MCF 10A (cell line): ENCODE results near the gene IFNK. TPM values are rescaled to one million over a fixed set of nuclear protein-coding genes. Genes with fewer than 3 reads are reported as not detected.
A peak's percentile ranks its signal among the peaks of the same experiment; 100 is the strongest.

Experiments
- BruUV-seq: library from RNA; stranded (reverse); fragments of 400-500 nt; replicated peaks from 2 replicates; lab custom pipeline; 2021; lab: Mats Ljungman, UMichigan
- CTCF ChIA-PET: fragments of 300-600 bp; sonication (Branson Sonifier 250); formaldehyde crosslinking; extraction: SDS; loops from one replicate; lab custom pipeline; 2021; ENCODE audit warnings: antibody characterized with exemption, inconsistent platforms; lab: Yijun Ruan, JAX
- POLR2A ChIA-PET: fragments of 300-600, 350-650 bp; sonication (Branson Sonifier 250); formaldehyde crosslinking; extraction: SDS; loops from one replicate; lab custom pipeline; 2020; ENCODE audit warnings: antibody characterized with exemption, inconsistent platforms; lab: Yijun Ruan, JAX
- DNase-seq: peaks from one replicate; pipeline ENCODE4 v3.0.0-alpha.2; 2018; ENCODE audit not compliant: unreplicated experiment
- H3K27ac Mint-ChIP-seq: one replicate; pipeline ENCODE4 v1.8.0; 2022; ENCODE audit warnings: mild to moderate bottlenecking, low read depth, mixed read lengths; ENCODE audit not compliant: unreplicated experiment
- H3K27me3 Mint-ChIP-seq: one replicate; pipeline ENCODE4 v1.8.0; 2022; ENCODE audit warnings: mixed read lengths; ENCODE audit not compliant: insufficient read depth, unreplicated experiment
- H3K36me3 Mint-ChIP-seq: one replicate; pipeline ENCODE4 v1.8.0; 2022; ENCODE audit warnings: mild to moderate bottlenecking, moderate library complexity, mixed read lengths; ENCODE audit not compliant: insufficient read depth, unreplicated experiment
- H3K4me1 Mint-ChIP-seq: one replicate; pipeline ENCODE4 v1.8.0; 2022; ENCODE audit warnings: mixed read lengths; ENCODE audit not compliant: insufficient read depth, unreplicated experiment
- H3K4me3 Mint-ChIP-seq: one replicate; pipeline ENCODE4 v1.8.0; 2022; ENCODE audit warnings: mild to moderate bottlenecking, moderate library complexity, mixed read lengths; ENCODE audit not compliant: unreplicated experiment
- H3K9me3 Mint-ChIP-seq: one replicate; pipeline ENCODE4 v1.8.0; 2022; ENCODE audit warnings: mixed read lengths; ENCODE audit not compliant: unreplicated experiment
- intact Hi-C: fragments of 100-400 bp; cut with micrococcal nuclease; formaldehyde crosslinking; loops from 2 replicates; pipeline ENCODE4 v1.14.1; 2022
- total RNA-seq: library from RNA; stranded (reverse); gene quantifications from 2 replicates; pipeline ENCODE4 v1.2.3, GENCODE V29; 2022
- TF ChIP-seq, protein P1 (sequence below): fragments of 200-600 bp; IDR thresholded peaks from one replicate; pipeline ENCODE4 v1.8.0; 2022; ENCODE audit warnings: antibody characterized with exemption, mild to moderate bottlenecking; ENCODE audit not compliant: unreplicated experiment

IFNK gene
- total RNA-seq, 1 experiment from 2014 or later, result not detected

DNA sequence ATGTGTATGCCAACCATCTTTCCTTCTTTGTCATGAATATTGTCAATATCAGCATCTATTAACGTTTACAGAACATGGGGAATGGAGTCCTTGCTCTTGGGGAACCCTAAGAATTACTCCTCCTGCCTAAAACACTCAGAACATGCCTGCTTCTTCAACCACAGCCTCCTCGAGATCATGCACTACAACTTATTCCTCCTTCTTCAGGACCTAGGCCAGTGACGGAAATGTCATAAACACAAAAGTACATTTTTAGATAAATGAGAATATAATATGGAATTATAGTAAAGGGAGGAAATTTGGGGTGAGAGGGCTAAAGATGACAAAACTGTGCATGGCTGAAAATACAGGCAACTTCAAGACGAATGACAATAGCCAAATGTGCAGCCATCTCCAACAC lies 3.1 kb upstream of the IFNK start:
- H3K27me3 Mint-ChIP-seq, result no peaks in the 10 kb centered on the region
- no peak for DNase-seq
- no peak overlapping the region for H3K4me3 Mint-ChIP-seq
- intact Hi-C loops, result loop anchor here (10.0 kb wide), 1 partner anchor 486 kb away; no protein-coding TSS in a partner anchor
- CTCF ChIA-PET, result no interaction called here
- peaks cover 45% of the 10 kb centered on the region for H3K4me1 Mint-ChIP-seq
- no peak overlapping the region for H3K27ac Mint-ChIP-seq
- POLR2A ChIA-PET, result interaction anchor here (1.2 to 2.0 kb wide), 3 partner anchors 10 to 92 kb away, joined by 3 to 10 read pairs (median 3); no protein-coding TSS in a partner anchor
- H3K36me3 Mint-ChIP-seq, result peaks cover 6% of the 10 kb centered on the region
- H3K9me3 Mint-ChIP-seq, result no peaks in the 10 kb centered on the region
- no TSS peak for BruUV-seq
- TF ChIP-seq, protein P1, sequence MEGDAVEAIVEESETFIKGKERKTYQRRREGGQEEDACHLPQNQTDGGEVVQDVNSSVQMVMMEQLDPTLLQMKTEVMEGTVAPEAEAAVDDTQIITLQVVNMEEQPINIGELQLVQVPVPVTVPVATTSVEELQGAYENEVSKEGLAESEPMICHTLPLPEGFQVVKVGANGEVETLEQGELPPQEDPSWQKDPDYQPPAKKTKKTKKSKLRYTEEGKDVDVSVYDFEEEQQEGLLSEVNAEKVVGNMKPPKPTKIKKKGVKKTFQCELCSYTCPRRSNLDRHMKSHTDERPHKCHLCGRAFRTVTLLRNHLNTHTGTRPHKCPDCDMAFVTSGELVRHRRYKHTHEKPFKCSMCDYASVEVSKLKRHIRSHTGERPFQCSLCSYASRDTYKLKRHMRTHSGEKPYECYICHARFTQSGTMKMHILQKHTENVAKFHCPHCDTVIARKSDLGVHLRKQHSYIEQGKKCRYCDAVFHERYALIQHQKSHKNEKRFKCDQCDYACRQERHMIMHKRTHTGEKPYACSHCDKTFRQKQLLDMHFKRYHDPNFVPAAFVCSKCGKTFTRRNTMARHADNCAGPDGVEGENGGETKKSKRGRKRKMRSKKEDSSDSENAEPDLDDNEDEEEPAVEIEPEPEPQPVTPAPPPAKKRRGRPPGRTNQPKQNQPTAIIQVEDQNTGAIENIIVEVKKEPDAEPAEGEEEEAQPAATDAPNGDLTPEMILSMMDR, result no peak

DNA sequence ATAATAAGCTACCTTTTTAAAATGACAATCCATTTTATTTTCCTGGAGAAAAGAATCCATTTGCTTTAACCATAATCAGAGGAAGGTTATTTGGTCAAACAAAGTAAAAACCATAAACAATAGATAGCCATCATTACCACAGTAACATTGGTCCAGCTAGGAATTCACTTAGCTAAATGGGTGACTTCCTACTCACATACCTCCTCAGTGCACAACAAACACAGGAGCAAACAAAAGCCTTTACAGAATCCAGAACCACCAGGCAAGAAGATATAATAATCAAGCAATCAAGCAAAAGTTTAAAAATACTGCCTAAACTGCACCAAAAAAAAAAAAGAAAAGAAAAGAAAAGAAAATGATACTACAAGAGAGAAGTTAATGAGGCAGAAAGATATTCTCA lies 949 bp upstream of the IFNK start:
- peaks cover 3% of the 10 kb centered on the region for H3K36me3 Mint-ChIP-seq
- no peaks in the 10 kb centered on the region for H3K9me3 Mint-ChIP-seq
- POLR2A ChIA-PET, result interaction anchor here (0.7 kb wide), 1 partner anchor 118 kb away, joined by 3 read pairs; no protein-coding TSS in a partner anchor
- CTCF ChIA-PET, result interaction anchor here (0.7 kb wide), 1 partner anchor 15 kb away, joined by 4 read pairs; no protein-coding TSS in a partner anchor
- intact Hi-C loops, result loop anchor here (10.0 kb wide), 1 partner anchor 488 kb away; no protein-coding TSS in a partner anchor
- H3K27ac Mint-ChIP-seq, result no peak overlapping the region
- peaks cover 45% of the 10 kb centered on the region for H3K4me1 Mint-ChIP-seq
- no TSS peak for BruUV-seq
- no peak for DNase-seq
- TF ChIP-seq, protein P1, result no peak
- H3K4me3 Mint-ChIP-seq, result no peak overlapping the region
- H3K27me3 Mint-ChIP-seq, result no peaks in the 10 kb centered on the region

DNA sequence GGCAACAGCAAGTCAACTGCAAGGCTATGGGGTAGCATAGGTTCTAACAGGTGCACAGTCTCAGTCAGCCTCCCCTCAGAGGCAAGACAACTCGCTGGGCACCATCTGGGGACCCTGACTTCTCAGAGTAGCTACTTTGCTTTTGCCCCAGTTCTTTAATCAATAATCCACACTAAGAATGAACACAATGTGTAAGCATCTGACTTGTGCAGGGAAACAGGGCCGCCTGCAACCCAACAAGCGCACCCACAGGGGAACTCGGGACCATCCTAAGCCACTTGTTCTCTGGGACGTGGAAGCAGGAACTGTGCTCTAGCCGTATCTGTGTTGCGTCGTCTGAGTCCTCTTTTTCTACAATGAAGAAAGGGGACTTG lies 3.6 kb downstream of the IFNK start:
- ChIA-PET POLR2A (interaction anchor here (1.0 to 4.2 kb wide), 14 partner anchors 8 to 222 kb away, joined by 3 to 16 read pairs (median 4); no protein-coding TSS in a partner anchor), CTCF (interaction anchor here (0.8 to 2.5 kb wide), 6 partner anchors 11 to 195 kb away, joined by 3 to 14 read pairs (median 4); no protein-coding TSS in a partner anchor)
- no TSS peak for BruUV-seq
- Mint-ChIP-seq H3K4me3 (peak overlapping the region; percentile 94), H3K9me3 (no peaks in the 10 kb centered on the region), H3K27ac (peak overlapping the region; percentile 87), H3K4me1 (peaks cover 17% of the 10 kb centered on the region), H3K36me3 (peaks cover 5% of the 10 kb centered on the region), H3K27me3 (no peaks in the 10 kb centered on the region)
- intact Hi-C loops, result loop anchor here (2.0 to 10.0 kb wide), 3 partner anchors 29 to 493 kb away; no protein-coding TSS in a partner anchor
- no peak for DNase-seq
- TF ChIP-seq, protein P1, result no peak

DNA sequence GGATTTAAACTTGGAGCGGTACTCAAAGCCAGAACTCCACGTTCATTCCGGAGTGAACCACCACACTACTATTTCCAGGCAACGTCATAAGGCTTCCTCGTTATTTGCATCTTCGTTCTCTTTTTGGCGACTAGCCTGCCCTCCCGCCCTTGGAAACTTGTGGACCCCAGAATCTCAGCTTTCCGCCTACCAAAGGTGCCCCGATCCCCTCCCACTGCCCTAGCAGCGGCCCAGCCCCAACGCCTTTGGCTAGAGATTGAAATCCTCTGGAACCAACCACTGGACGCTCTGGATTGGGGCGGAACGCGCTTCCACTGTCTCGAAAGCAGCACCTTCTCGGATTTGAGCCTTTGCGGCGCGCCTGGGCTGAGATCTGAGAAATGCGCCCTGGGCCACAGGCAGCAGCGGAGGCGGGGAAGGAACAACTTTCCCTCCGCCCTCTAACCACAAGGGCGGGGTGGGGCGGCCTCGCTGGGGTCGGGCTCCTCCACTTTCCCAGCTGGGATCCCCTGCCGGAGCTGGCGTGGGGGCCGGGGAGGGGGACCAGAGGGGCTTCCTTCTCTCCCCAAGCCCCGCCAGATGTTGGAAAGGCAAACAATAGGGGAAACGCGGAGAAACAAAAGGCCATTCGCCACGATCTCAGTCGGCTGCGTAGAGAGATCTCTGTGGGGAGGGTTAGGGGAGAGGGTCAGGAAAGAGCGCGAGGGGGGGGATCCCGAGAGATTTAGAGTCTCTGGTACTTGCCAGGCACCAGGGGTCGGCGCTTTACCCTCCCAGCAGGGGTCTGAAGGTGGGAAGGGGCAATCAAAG lies 4.2 kb downstream of the IFNK start:
- no peaks in the 10 kb centered on the region for H3K27me3 Mint-ChIP-seq
- DNase-seq, result peak; percentile 81
- intact Hi-C loops, result loop anchor here (2.0 to 10.0 kb wide), 3 partner anchors 29 to 493 kb away; no protein-coding TSS in a partner anchor
- peaks cover 17% of the 10 kb centered on the region for H3K4me1 Mint-ChIP-seq
- peaks cover 5% of the 10 kb centered on the region for H3K36me3 Mint-ChIP-seq
- H3K4me3 Mint-ChIP-seq, result peak overlapping the region; percentile 94
- no TSS peak for BruUV-seq
- ChIA-PET CTCF (interaction anchor here (0.8 to 2.5 kb wide), 6 partner anchors 10 to 195 kb away, joined by 3 to 14 read pairs (median 4); no protein-coding TSS in a partner anchor), POLR2A (interaction anchor here (0.7 to 4.2 kb wide), 16 partner anchors 9 to 223 kb away, joined by 3 to 29 read pairs (median 4); no protein-coding TSS in a partner anchor)
- H3K9me3 Mint-ChIP-seq, result no peaks in the 10 kb centered on the region
- peak overlapping the region; percentile 87 for H3K27ac Mint-ChIP-seq
- TF ChIP-seq, protein P1, result no peak
